Measurements from ENCODE around the gene KHDC4.
A peak's percentile ranks its signal among the peaks of the same experiment; 100 is the strongest.
"Not testable (repeated sequence)": the region's sequence is repeated elsewhere in the genome, so short reads cannot be mapped to it uniquely, and the experiment has no call there.

The KHDC4 gene

GRCh38 chr1:155941845-155942531 lies 7.8 kb upstream of the KHDC4 start:
- DNase-seq (ENCODE audit: extremely low read depth in 1 of 2, low read depth in 1 of 2) = no peak

GRCh38 chr1:155940993-155941844 lies 7.0 kb upstream of the KHDC4 start, which contains the start of gene RXFP4:
TSS of gene RXFP4 (plus strand) at chr1:155941638. CDS start at chr1:155941710, 72 bp downstream.
- no peak for DNase-seq (ENCODE audit: extremely low read depth in 1 of 2, low read depth in 1 of 2)

GRCh38 chr1:155940482-155940992 lies 6.3 kb upstream of the KHDC4 start:
- DNase-seq (ENCODE audit: extremely low read depth in 1 of 2, low read depth in 1 of 2) = no peak

GRCh38 chr1:155938220-155938627 lies 4.0 kb upstream of the KHDC4 start:
- no peak for DNase-seq (ENCODE audit: extremely low read depth in 1 of 2, low read depth in 1 of 2)

GRCh38 chr1:155934936-155935590 lies 850 bp upstream of the KHDC4 start:
- no peak for DNase-seq (ENCODE audit: extremely low read depth in 1 of 2, low read depth in 1 of 2)

GRCh38 chr1:155933591-155934096 lies 569 bp downstream of the KHDC4 start:
- no peak for DNase-seq (ENCODE audit: extremely low read depth in 1 of 2, low read depth in 1 of 2)

GRCh38 chr1:155932487-155932886 lies 1.7 kb downstream of the KHDC4 start:
- DNase-seq (ENCODE audit: extremely low read depth in 1 of 2, low read depth in 1 of 2) = no peak

- DNase-seq (ENCODE audit: extremely low read depth in 1 of 2, low read depth in 1 of 2) = no peak
These were observed 2.1 kb downstream of the KHDC4 start for GRCh38 chr1:155932081-155932480.

GRCh38 chr1:155931332-155932038 lies 2.7 kb downstream of the KHDC4 start:
- DNase-seq (ENCODE audit: extremely low read depth in 1 of 2, low read depth in 1 of 2) = no peak

GRCh38 chr1:155930725-155931124 lies 3.5 kb downstream of the KHDC4 start:
- not testable (repeated sequence) for DNase-seq (ENCODE audit: extremely low read depth in 1 of 2, low read depth in 1 of 2)

GRCh38 chr1:155929057-155929456 lies 5.2 kb downstream of the KHDC4 start:
- DNase-seq (ENCODE audit: extremely low read depth in 1 of 2, low read depth in 1 of 2) = no peak

GRCh38 chr1:155925506-155925905 lies 8.7 kb downstream of the KHDC4 start:
- no peak for DNase-seq (ENCODE audit: extremely low read depth in 1 of 2, low read depth in 1 of 2)

GRCh38 chr1:155920717-155921116 lies 13.5 kb downstream of the KHDC4 start:
- DNase-seq (ENCODE audit: extremely low read depth in 1 of 2, low read depth in 1 of 2) = no peak

GRCh38 chr1:155919801-155920200 lies 14.4 kb downstream of the KHDC4 start:
- DNase-seq (ENCODE audit: extremely low read depth in 1 of 2, low read depth in 1 of 2) = no peak

- DNase-seq (ENCODE audit: extremely low read depth in 1 of 2, low read depth in 1 of 2) = no peak
These were observed 15.6 kb downstream of the KHDC4 start for GRCh38 chr1:155918660-155919059.

GRCh38 chr1:155913969-155914757 lies 20.1 kb downstream of the KHDC4 start:
- no peak for DNase-seq (ENCODE audit: extremely low read depth in 1 of 2, low read depth in 1 of 2)

- DNase-seq (ENCODE audit: extremely low read depth in 1 of 2, low read depth in 1 of 2) = no peak
These were observed 22.1 kb downstream of the KHDC4 start for GRCh38 chr1:155912056-155912536.

- DNase-seq (ENCODE audit: extremely low read depth in 1 of 2, low read depth in 1 of 2) = peak; percentile 70 to 71
These were observed 22.8 kb downstream of the KHDC4 start, which contains the start of gene RIT1 for GRCh38 chr1:155911156-155912055. TSS of gene RIT1 (minus strand) at chr1:155911349. CDS start at chr1:155910761, 588 bp downstream.

Data from stimulated activated CD8-positive, alpha-beta memory T cell treated with anti-CD3 and anti-CD28 coated beads, Interleukin-7, amount 100 ng/mL, for 48 hours (primary cell).